HG02884 (cell line): ENCODE measurements around the gene MPST.

Experiments
- ATAC-seq: cut with Tn5 transposase; IDR thresholded peaks from one replicate; pipeline ENCODE4 v1.9.1; 2021; ENCODE audit warnings: mild to moderate bottlenecking, moderate library complexity; ENCODE audit not compliant: unreplicated experiment

Gene MPST

GRCh38 chr22:37043828-37044538, 24.4 kb downstream of the MPST start:
- ATAC-seq, result no peak

GRCh38 chr22:37044634-37045625, 25.4 kb downstream of the MPST start:
- no peak for ATAC-seq

GRCh38 chr22:37045958-37046357, 26.4 kb downstream of the MPST start:
- no peak for ATAC-seq

GRCh38 chr22:37046589-37046988, 27.0 kb downstream of the MPST start:
- no peak for ATAC-seq

GRCh38 chr22:37047006-37047405, 27.5 kb downstream of the MPST start:
- no peak for ATAC-seq

- ATAC-seq, result no peak
Observed at GRCh38 chr22:37048133-37048532, 28.6 kb downstream of the MPST start.

- ATAC-seq, result no peak
Observed at GRCh38 chr22:37049224-37049623, 29.7 kb downstream of the MPST start.

GRCh38 chr22:37050913-37051312, 31.4 kb downstream of the MPST start:
- no peak for ATAC-seq

GRCh38 chr22:37051391-37052385, 32.1 kb downstream of the MPST start, which contains the start of gene KCTD17:
Gene KCTD17, plus strand, starts transcription at chr22:37051742. Its CDS starts 19 bp downstream, at chr22:37051761.
- no peak for ATAC-seq

- ATAC-seq, result no peak
Observed at GRCh38 chr22:37052386-37053309, 33.1 kb downstream of the MPST start.

- no peak for ATAC-seq
Observed at GRCh38 chr22:37053310-37054055, 33.9 kb downstream of the MPST start.

- no peak for ATAC-seq
Observed at GRCh38 chr22:37054056-37054395, 34.5 kb downstream of the MPST start.

GRCh38 chr22:37054600-37055365, 35.2 kb downstream of the MPST start:
- no peak for ATAC-seq

- ATAC-seq, result no peak
Observed at GRCh38 chr22:37056246-37056645, 36.7 kb downstream of the MPST start.

GRCh38 chr22:37057226-37057625, 37.7 kb downstream of the MPST start:
- ATAC-seq, result no peak

- no peak for ATAC-seq
Observed at GRCh38 chr22:37057796-37058510, 38.4 kb downstream of the MPST start.

- ATAC-seq, result no peak
Observed at GRCh38 chr22:37058917-37059701, 39.6 kb downstream of the MPST start.
